Fibroblast of skin of left biceps (primary cell): ENCODE results near the gene DLG4.
"Not testable (repeated sequence)": the region's sequence is repeated elsewhere in the genome, so short reads cannot be mapped to it uniquely, and the experiment has no call there.

Experiments used
- DNase-seq, 2 experiments: peaks; one replicate each; pipeline ENCODE4 v3.0.0-alpha.2; 2013; ENCODE audit warnings: low read depth in 2 of 2

Gene DLG4

GRCh38 chr17:7184091-7184488, 35.5 kb downstream of the DLG4 start:
- no peak for DNase-seq

- no peak for DNase-seq
Observed at GRCh38 chr17:7183433-7184090, 36.1 kb downstream of the DLG4 start.

GRCh38 chr17:7182101-7182500, 37.5 kb downstream of the DLG4 start:
- DNase-seq: not testable (repeated sequence)

- no peak for DNase-seq
Observed at GRCh38 chr17:7179317-7180254, 40.0 kb downstream of the DLG4 start, which contains the start of gene ASGR1. ASGR1 (minus strand) TSS chr17:7179370; CDS start chr17:7178563, 807 bp downstream.

GRCh38 chr17:7178973-7179316, 40.7 kb downstream of the DLG4 start:
- no peak for DNase-seq

GRCh38 chr17:7177954-7178477, 41.6 kb downstream of the DLG4 start:
- no peak for DNase-seq

GRCh38 chr17:7177191-7177953, 42.3 kb downstream of the DLG4 start:
- DNase-seq: peak; percentile 18 to 29

GRCh38 chr17:7176841-7177190, 42.8 kb downstream of the DLG4 start:
- DNase-seq: no peak

- DNase-seq: no peak
Observed at GRCh38 chr17:7176107-7176840, 43.4 kb downstream of the DLG4 start.

- no peak for DNase-seq
Observed at GRCh38 chr17:7175330-7175733, 44.3 kb downstream of the DLG4 start.

GRCh38 chr17:7174603-7175326, 44.9 kb downstream of the DLG4 start:
- no peak for DNase-seq

GRCh38 chr17:7173687-7174602, 45.7 kb downstream of the DLG4 start:
- DNase-seq: no peak

- not testable (repeated sequence) for DNase-seq
Observed at GRCh38 chr17:7172522-7173191, 47.0 kb downstream of the DLG4 start.

GRCh38 chr17:7169565-7169908, 50.1 kb downstream of the DLG4 start:
- not testable (repeated sequence) for DNase-seq

- DNase-seq: not testable (repeated sequence)
Observed at GRCh38 chr17:7168841-7169564, 50.6 kb downstream of the DLG4 start.

- no peak for DNase-seq
Observed at GRCh38 chr17:7167832-7168231, 51.8 kb downstream of the DLG4 start.

GRCh38 chr17:7166873-7167272, 52.8 kb downstream of the DLG4 start:
- no peak for DNase-seq

GRCh38 chr17:7159571-7159970, 60.1 kb downstream of the DLG4 start:
- not testable (repeated sequence) for DNase-seq
